NCI-H69 (cell line): ENCODE data around the gene GABARAPL2.
"Not testable (repeated sequence)": the region's sequence is repeated elsewhere in the genome, so short reads cannot be mapped to it uniquely, and the experiment has no call there.

Experiments used
- DNase-seq: peaks from one replicate; lab custom pipeline; 2025; lab: John Stamatoyannopoulos, UW

The GABARAPL2 gene

GRCh38 chr16:75591927-75592326, 25.7 kb downstream of the GABARAPL2 start:
- DNase-seq, result not testable (repeated sequence)

- DNase-seq, result no peak
Observed at GRCh38 chr16:75593308-75593707, 27.1 kb downstream of the GABARAPL2 start.

GRCh38 chr16:75593825-75594820, 27.9 kb downstream of the GABARAPL2 start:
- DNase-seq, result no peak

- DNase-seq, result no peak
Observed at GRCh38 chr16:75599452-75600277, 33.5 kb downstream of the GABARAPL2 start.

GRCh38 chr16:75603241-75603640, 37.1 kb downstream of the GABARAPL2 start:
- no peak for DNase-seq

- no peak for DNase-seq
Observed at GRCh38 chr16:75606507-75606906, 40.3 kb downstream of the GABARAPL2 start.

GRCh38 chr16:75614066-75614897, 48.1 kb downstream of the GABARAPL2 start:
- no peak for DNase-seq

- no peak for DNase-seq
Observed at GRCh38 chr16:75615619-75616018, 49.4 kb downstream of the GABARAPL2 start.

GRCh38 chr16:75616521-75617010, 50.4 kb downstream of the GABARAPL2 start:
- DNase-seq, result no peak

- no peak for DNase-seq
Observed at GRCh38 chr16:75617121-75617520, 50.9 kb downstream of the GABARAPL2 start.

- no peak for DNase-seq
Observed at GRCh38 chr16:75618780-75619179, 52.6 kb downstream of the GABARAPL2 start.

- no peak for DNase-seq
Observed at GRCh38 chr16:75620326-75621169, 54.4 kb downstream of the GABARAPL2 start.

- peak; percentile 56 for DNase-seq
Observed at GRCh38 chr16:75621170-75621477, 54.9 kb downstream of the GABARAPL2 start.

GRCh38 chr16:75622761-75623605, 56.8 kb downstream of the GABARAPL2 start, which contains the start of gene ADAT1:
ADAT1 (minus strand) TSS chr16:75623281; CDS start chr16:75620799, 2,482 bp downstream.
- DNase-seq, result peak; percentile 97

- DNase-seq, result no peak
Observed at GRCh38 chr16:75624921-75625334, 58.7 kb downstream of the GABARAPL2 start.

- no peak for DNase-seq
Observed at GRCh38 chr16:75626806-75627205, 60.6 kb downstream of the GABARAPL2 start.
